SU-DHL-6 (cell line): ENCODE results near the gene DAP3.
"Not testable (repeated sequence)": the region's sequence is repeated elsewhere in the genome, so short reads cannot be mapped to it uniquely, and the experiment has no call there.

Experiments
- H2AFZ ChIP-seq: fragments of 200-600 bp; sonication (generic); 2 replicates; pipeline ENCODE4 v1.6.1; 2014; ENCODE audit warnings: low read depth, mild to moderate bottlenecking, moderate library complexity, mixed read lengths, antibody characterized with exemption, low read length; ENCODE audit not compliant: severe bottlenecking
- H3F3A ChIP-seq: fragments of 200-600 bp; shearing (Covaris generic); 2 replicates; pipeline ENCODE4 v1.6.0; 2016; ENCODE audit warnings: antibody characterized with exemption, mild to moderate bottlenecking; ENCODE audit not compliant: insufficient read depth
- H3K27ac ChIP-seq: fragments of 200-600 bp; sonication (generic); 2 replicates; pipeline ENCODE4 v1.5.1; 2016; ENCODE audit warnings: low read depth, mild to moderate bottlenecking, low read length, moderate library complexity, mixed read lengths
- H3K27me3 ChIP-seq: fragments of 200-600 bp; sonication (generic), shearing (Covaris generic); 2 replicates; pipeline ENCODE4 v1.6.0; 2014; ENCODE audit warnings: mild to moderate bottlenecking, low read length
- H3K36me3 ChIP-seq: fragments of 200-600 bp; sonication (generic); 2 replicates; pipeline ENCODE4 v1.6.1; 2014; ENCODE audit warnings: mild to moderate bottlenecking, low read length, mixed read lengths
- H3K4me2 ChIP-seq: fragments of 300-600, 200-600 bp; shearing (Covaris generic), sonication (generic); 2 replicates; pipeline ENCODE4 v1.6.0; 2014; ENCODE audit warnings: low read length, low read depth, mild to moderate bottlenecking; ENCODE audit not compliant: poor library complexity, severe bottlenecking
- H3K4me3 ChIP-seq: fragments of 200-600 bp; sonication (generic); 2 replicates; pipeline ENCODE4 v1.5.1; 2014; ENCODE audit warnings: antibody characterized with exemption, low read length, mild to moderate bottlenecking, mixed read lengths; ENCODE audit not compliant: insufficient read depth, poor library complexity, severe bottlenecking
- H3K79me2 ChIP-seq: fragments of 200-600 bp; sonication (generic); 2 replicates; pipeline ENCODE4 v1.6.1; 2014; ENCODE audit warnings: mild to moderate bottlenecking, low read length, moderate library complexity; ENCODE audit not compliant: insufficient read depth
- H3K9ac ChIP-seq: fragments of 200-600 bp; sonication (generic); 2 replicates; pipeline ENCODE4 v1.7.0; 2014; ENCODE audit warnings: mild to moderate bottlenecking, low read length
- H3K9me2 ChIP-seq: fragments of 200-600 bp; sonication (generic); replicated peaks from 2 replicates; pipeline ENCODE4 v1.6.1; 2014; ENCODE audit warnings: low read length; ENCODE audit not compliant: insufficient read depth
- H3K9me3 ChIP-seq: fragments of 200-600 bp; sonication (generic); 2 replicates; pipeline ENCODE4 v1.6.1; 2014; ENCODE audit warnings: low read length, mixed read lengths; ENCODE audit not compliant: insufficient read depth
- H4K20me1 ChIP-seq: fragments of 200-600 bp; sonication (generic); 2 replicates; pipeline ENCODE4 v1.6.1; 2014; ENCODE audit warnings: low read depth, mild to moderate bottlenecking, antibody characterized with exemption, low read length, moderate library complexity, mixed read lengths
- EZH2phosphoT487 ChIP-seq: fragments of 200-600 bp; sonication (generic), shearing (Covaris generic); conservative IDR thresholded peaks from 2 replicates; pipeline ENCODE4 v1.6.1; 2018; ENCODE audit warnings: mild to moderate bottlenecking, antibody characterized with exemption, low read length, moderate library complexity, mixed read lengths
- TF ChIP-seq, protein P1 (sequence below): fragments of 200-600 bp; sonication (generic); IDR thresholded peaks from one replicate; pipeline ENCODE4 v1.5.1; 2017; ENCODE audit warnings: antibody characterized with exemption, mild to moderate bottlenecking, low read length, moderate library complexity; ENCODE audit not compliant: insufficient read depth, poor library complexity, severe bottlenecking

Gene DAP3

DNA sequence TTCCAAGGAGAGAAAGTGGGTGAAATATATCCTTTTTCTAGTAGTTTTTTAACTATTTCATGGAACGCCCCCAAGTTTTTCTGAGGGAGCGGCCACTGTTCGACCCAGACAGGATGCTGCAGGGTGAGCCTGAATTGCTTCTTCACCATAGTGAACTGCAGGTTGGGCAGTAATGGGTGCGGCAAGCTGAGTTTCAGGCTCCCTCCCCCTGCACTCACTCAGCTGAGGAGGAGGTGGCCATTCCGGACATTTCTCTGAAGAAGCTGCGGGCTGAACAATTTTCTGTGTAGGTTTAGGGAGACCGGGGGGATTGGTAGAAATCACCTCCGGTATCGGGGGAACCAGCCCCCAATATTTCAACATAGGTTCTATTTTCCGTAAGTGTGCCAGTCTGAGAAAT, 8.2 kb downstream of the DAP3 start:
- no peak overlapping the region for H2AFZ ChIP-seq
- H4K20me1 ChIP-seq = peaks cover 17% of the 10 kb centered on the region; the same call in 1 of the 2 replicates
- no peak overlapping the region for H3K4me3 ChIP-seq
- H3K36me3 ChIP-seq = peaks cover 8% of the 10 kb centered on the region
- H3K4me2 ChIP-seq = no peak overlapping the region
- H3F3A ChIP-seq = no peaks in the 10 kb centered on the region
- H3K27me3 ChIP-seq = no peaks in the 10 kb centered on the region
- H3K79me2 ChIP-seq = peaks cover 87% of the 10 kb centered on the region
- TF ChIP-seq, protein P1, sequence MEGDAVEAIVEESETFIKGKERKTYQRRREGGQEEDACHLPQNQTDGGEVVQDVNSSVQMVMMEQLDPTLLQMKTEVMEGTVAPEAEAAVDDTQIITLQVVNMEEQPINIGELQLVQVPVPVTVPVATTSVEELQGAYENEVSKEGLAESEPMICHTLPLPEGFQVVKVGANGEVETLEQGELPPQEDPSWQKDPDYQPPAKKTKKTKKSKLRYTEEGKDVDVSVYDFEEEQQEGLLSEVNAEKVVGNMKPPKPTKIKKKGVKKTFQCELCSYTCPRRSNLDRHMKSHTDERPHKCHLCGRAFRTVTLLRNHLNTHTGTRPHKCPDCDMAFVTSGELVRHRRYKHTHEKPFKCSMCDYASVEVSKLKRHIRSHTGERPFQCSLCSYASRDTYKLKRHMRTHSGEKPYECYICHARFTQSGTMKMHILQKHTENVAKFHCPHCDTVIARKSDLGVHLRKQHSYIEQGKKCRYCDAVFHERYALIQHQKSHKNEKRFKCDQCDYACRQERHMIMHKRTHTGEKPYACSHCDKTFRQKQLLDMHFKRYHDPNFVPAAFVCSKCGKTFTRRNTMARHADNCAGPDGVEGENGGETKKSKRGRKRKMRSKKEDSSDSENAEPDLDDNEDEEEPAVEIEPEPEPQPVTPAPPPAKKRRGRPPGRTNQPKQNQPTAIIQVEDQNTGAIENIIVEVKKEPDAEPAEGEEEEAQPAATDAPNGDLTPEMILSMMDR = no peak
- no peak for TF ChIP-seq EZH2phosphoT487
- H3K9ac ChIP-seq = no peak overlapping the region
- no peak overlapping the region for H3K27ac ChIP-seq
- peaks cover 6% of the 10 kb centered on the region; the same call in 1 of the 2 replicates for H3K9me3 ChIP-seq
- no peaks in the 10 kb centered on the region for H3K9me2 ChIP-seq

DNA sequence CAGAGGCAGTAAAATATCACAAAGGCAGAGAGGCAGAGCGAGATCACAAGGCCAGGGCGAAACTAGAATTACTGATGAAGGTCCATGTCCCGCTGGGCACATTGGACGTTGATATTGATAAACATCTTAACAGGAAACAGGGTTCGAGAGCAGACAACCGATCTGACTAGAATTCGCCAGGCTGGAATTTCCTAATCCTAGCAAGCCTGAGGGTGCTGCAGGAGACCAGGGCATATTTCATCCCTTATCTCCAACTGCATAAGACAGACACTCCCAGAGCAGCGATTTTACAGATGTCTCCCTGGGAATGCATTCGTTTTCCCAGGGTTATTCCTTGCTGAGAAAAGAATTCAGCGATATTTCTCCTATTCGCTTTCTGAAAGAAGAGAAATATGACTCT, 8.7 kb downstream of the DAP3 start:
- not testable (repeated sequence) for H3K9me3 ChIP-seq, H2AFZ ChIP-seq, H3K9ac ChIP-seq, H3K27ac ChIP-seq, H3K27me3 ChIP-seq, H3F3A ChIP-seq, H3K4me2 ChIP-seq, H3K9me2 ChIP-seq, H3K4me3 ChIP-seq, H3K36me3 ChIP-seq
- Histone ChIP-seq H3K79me2 (peaks cover 87% of the 10 kb centered on the region), H4K20me1 (peaks cover 17% of the 10 kb centered on the region; the same call in 1 of the 2 replicates)

DNA sequence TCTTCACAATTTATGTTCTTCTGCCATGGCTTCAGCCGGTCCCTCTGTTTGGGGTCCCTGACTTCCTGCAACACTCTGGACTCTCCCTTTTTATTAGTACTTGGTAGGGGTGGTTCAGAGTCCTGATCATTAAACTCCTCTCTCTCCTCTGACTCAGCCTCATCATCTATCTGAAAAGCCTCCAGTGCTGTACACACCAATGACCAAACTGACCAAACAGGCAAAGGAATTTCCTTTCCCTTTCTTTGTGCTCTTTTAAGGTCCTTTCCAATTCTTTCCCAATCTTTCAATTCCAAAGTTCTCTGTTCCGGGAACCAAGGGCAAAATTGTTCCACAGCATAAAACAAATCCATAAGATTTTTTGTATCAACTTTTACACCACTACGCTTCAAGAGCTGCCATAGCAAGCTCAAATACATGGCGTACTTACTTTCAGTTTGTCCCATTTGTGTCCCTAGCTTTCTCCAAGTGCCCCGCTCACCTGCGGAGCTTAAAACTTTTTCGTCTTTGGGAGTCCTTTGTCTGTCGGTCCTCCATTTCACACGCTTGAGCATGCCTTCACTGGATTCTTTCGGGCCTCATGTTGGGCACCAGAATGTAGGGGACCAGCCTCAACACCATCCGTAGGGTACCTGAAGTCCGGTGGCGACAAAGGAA, 9.6 kb downstream of the DAP3 start:
- H3K27me3 ChIP-seq = no peaks in the 10 kb centered on the region
- TF ChIP-seq EZH2phosphoT487 = no peak
- no peak overlapping the region for H3K4me2 ChIP-seq
- no peaks in the 10 kb centered on the region for H3K9me3 ChIP-seq
- no peaks in the 10 kb centered on the region for H3K36me3 ChIP-seq
- no peak overlapping the region for H3K27ac ChIP-seq
- H3F3A ChIP-seq = no peaks in the 10 kb centered on the region
- H2AFZ ChIP-seq = no peak overlapping the region
- H3K79me2 ChIP-seq = peaks cover 87% of the 10 kb centered on the region
- H3K9me2 ChIP-seq = no peaks in the 10 kb centered on the region
- H3K9ac ChIP-seq = no peak overlapping the region
- no peak overlapping the region for H3K4me3 ChIP-seq
- peaks cover 17% of the 10 kb centered on the region; the same call in 1 of the 2 replicates for H4K20me1 ChIP-seq

DNA sequence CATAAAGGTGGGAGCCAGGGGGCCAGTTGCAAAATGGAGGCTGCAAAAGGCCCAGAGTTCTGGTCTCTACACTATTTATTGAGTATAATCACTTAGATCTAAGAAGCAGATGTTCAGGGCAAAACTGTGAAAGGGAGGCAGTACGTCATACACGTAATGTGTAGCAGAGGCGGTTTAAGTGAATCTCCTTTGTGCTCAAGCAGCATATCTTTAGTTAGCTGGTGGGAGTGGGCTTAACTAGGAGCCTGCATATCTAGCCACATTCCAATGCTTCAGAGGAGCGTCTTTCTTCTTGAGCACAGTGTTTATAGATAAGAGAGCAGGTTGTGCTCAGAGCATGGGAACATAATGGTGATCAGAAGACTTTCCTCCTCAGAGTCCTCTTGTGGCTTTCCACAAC, 10.2 kb downstream of the DAP3 start:
- not testable (repeated sequence) for H3K36me3 ChIP-seq, H3K27me3 ChIP-seq, H2AFZ ChIP-seq, H3K4me3 ChIP-seq, H3F3A ChIP-seq, H3K9me3 ChIP-seq, H3K9ac ChIP-seq, H3K4me2 ChIP-seq, H3K9me2 ChIP-seq, H3K27ac ChIP-seq
- H4K20me1 ChIP-seq = peaks cover 17% of the 10 kb centered on the region; the same call in 1 of the 2 replicates
- peaks cover 87% of the 10 kb centered on the region for H3K79me2 ChIP-seq

DNA sequence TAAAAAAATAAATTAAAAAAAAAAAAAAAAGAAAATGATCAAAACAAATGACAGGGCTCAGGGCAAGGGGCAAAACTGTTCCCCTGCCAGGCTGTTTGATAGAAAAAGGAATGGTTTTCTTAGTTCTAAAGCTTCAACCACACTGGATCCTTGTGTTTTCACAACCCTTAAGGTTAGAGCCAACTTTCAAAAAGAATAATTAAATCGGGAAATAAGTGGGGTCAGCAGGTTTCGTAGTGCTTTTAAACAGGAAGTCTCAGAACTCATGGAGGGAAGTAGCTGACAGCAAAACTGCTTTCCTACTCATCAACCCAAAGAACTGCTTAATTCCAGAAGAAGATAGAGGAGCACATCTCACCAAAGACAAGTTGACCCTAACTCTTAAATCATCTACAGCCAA, 12.8 kb downstream of the DAP3 start:
- not testable (repeated sequence) for H3F3A ChIP-seq, H4K20me1 ChIP-seq, H3K36me3 ChIP-seq, H3K9me3 ChIP-seq, H3K4me2 ChIP-seq, H2AFZ ChIP-seq, H3K27ac ChIP-seq, H3K27me3 ChIP-seq, H3K4me3 ChIP-seq, H3K9me2 ChIP-seq, H3K9ac ChIP-seq
- H3K79me2 ChIP-seq = peaks cover 83% of the 10 kb centered on the region
